HEK293 (cell line): ENCODE measurements around the gene SLC8A2.

Source experiments
- CTCF ChIA-PET: fragments of 350-600 bp; formaldehyde crosslinking; extraction: SDS; loops from one replicate; lab custom pipeline; 2021; ENCODE audit warnings: antibody characterized with exemption; lab: Yijun Ruan, JAX
- POLR2A ChIA-PET: fragments of 300-600 bp; formaldehyde crosslinking; extraction: SDS; loops from one replicate; lab custom pipeline; 2020; ENCODE audit warnings: antibody characterized with exemption, inconsistent platforms; lab: Yijun Ruan, JAX
- H3K27ac ChIP-seq: fragments of 200-500 bp; sonication (Bioruptor generic); 2 replicates; pipeline ENCODE4 v1.5.1; 2014; ENCODE audit warnings: low read depth, low read length, control low read depth, inconsistent platforms; ENCODE audit errors: extremely low read depth
- H3K36me3 ChIP-seq, 2 experiments: fragments of 200-500 bp in 1 of 2; sonication (Bioruptor generic) in 1 of 2; 1 replicate in 1 of 2; 2 replicates in 1 of 2; pipeline ENCODE4 v1.5.1; 2014 to 2017; ENCODE audit warnings: inconsistent platforms in 2 of 2, low read length in 2 of 2; ENCODE audit not compliant: control insufficient read depth in 2 of 2, insufficient read depth in 1 of 2
- H3K4me1 ChIP-seq: fragments of 200-500 bp; sonication (Bioruptor generic); 2 replicates; pipeline ENCODE4 v1.5.1; 2014; ENCODE audit warnings: mild to moderate bottlenecking, low read length, inconsistent platforms; ENCODE audit not compliant: control insufficient read depth, insufficient read depth
- H3K4me3 ChIP-seq: 2 replicates; pipeline ENCODE4 v1.5.1; 2011; ENCODE audit warnings: low read depth, mild to moderate bottlenecking, control low read depth, low read length, moderate library complexity
- H3K9me3 ChIP-seq: fragments of 200-500 bp; sonication (Bioruptor generic); 2 replicates; pipeline ENCODE4 v1.5.1; 2014; ENCODE audit warnings: low read depth, low read length, inconsistent platforms; ENCODE audit not compliant: control insufficient read depth, insufficient read depth
- BCL11B ChIP-seq: fragments of 450-650 bp; formaldehyde crosslinking; IDR thresholded peaks from 2 replicates; pipeline ENCODE4 v1.5.1; 2016; ENCODE audit warnings: low read depth, missing biosample characterization, missing genetic modification characterization
- HOXD13 ChIP-seq: sonication (generic); formaldehyde crosslinking; IDR thresholded peaks from 2 replicates; pipeline ENCODE4 v1.8.0; 2022; ENCODE audit warnings: missing genetic modification reagents, borderline replicate concordance
- KLF10 ChIP-seq: fragments of 450-650 bp; IDR thresholded peaks from 2 replicates; pipeline ENCODE4 v1.5.1; 2018; ENCODE audit warnings: missing biosample characterization, mild to moderate bottlenecking, missing genetic modification characterization
- KLF9 ChIP-seq: fragments of 450-650 bp; formaldehyde crosslinking; IDR thresholded peaks from 2 replicates; pipeline ENCODE4 v1.5.1; 2016; ENCODE audit warnings: missing biosample characterization, missing genetic modification characterization, low read depth
- PATZ1 ChIP-seq: fragments of 450-650 bp; formaldehyde crosslinking; IDR thresholded peaks from 2 replicates; pipeline ENCODE4 v1.5.1; 2016; ENCODE audit warnings: missing biosample characterization, missing genetic modification characterization
- PBX3 ChIP-seq: sonication (generic); formaldehyde crosslinking; IDR thresholded peaks from 2 replicates; pipeline ENCODE4 v1.8.1; 2022; ENCODE audit warnings: mild to moderate bottlenecking, moderate library complexity, missing genetic modification reagents
- REPIN1 ChIP-seq: fragments of 450-650 bp; formaldehyde crosslinking; IDR thresholded peaks from 2 replicates; pipeline ENCODE4 v1.5.1; 2017; ENCODE audit warnings: missing biosample characterization, missing genetic modification characterization, low read depth
- ZFP37 ChIP-seq: fragments of 450-650 bp; formaldehyde crosslinking; IDR thresholded peaks from 2 replicates; pipeline ENCODE4 v1.5.1; 2016; ENCODE audit warnings: missing biosample characterization, missing genetic modification characterization
- ZIC2 ChIP-seq: fragments of 450-650 bp; formaldehyde crosslinking; IDR thresholded peaks from 2 replicates; pipeline ENCODE4 v1.5.1; 2016; ENCODE audit warnings: missing biosample characterization, missing genetic modification characterization
- ZNF148 ChIP-seq: fragments of 450-650 bp; formaldehyde crosslinking; IDR thresholded peaks from 2 replicates; pipeline ENCODE4 v1.5.0; 2017; ENCODE audit warnings: missing biosample characterization, missing genetic modification characterization, borderline replicate concordance
- ZNF155 ChIP-seq: fragments of 450-650 bp; formaldehyde crosslinking; IDR thresholded peaks from 2 replicates; pipeline ENCODE4 v1.5.1; 2016; ENCODE audit warnings: missing biosample characterization, missing genetic modification characterization
- ZNF202 ChIP-seq: fragments of 450-650 bp; formaldehyde crosslinking; IDR thresholded peaks from 2 replicates; pipeline ENCODE4 v1.5.1; 2016; ENCODE audit warnings: missing biosample characterization, missing genetic modification characterization, borderline replicate concordance
- ZNF211 ChIP-seq: fragments of 450-650 bp; formaldehyde crosslinking; IDR thresholded peaks from 2 replicates; pipeline ENCODE4 v1.5.1; 2016; ENCODE audit warnings: low read depth, missing biosample characterization, missing genetic modification characterization
- ZNF223 ChIP-seq: fragments of 450-650 bp; formaldehyde crosslinking; IDR thresholded peaks from 2 replicates; pipeline ENCODE4 v1.5.1; 2016; ENCODE audit warnings: missing biosample characterization, missing genetic modification characterization
- ZNF324 ChIP-seq: fragments of 450-650 bp; formaldehyde crosslinking; IDR thresholded peaks from 2 replicates; pipeline ENCODE4 v1.5.1; 2016; ENCODE audit warnings: missing biosample characterization, missing genetic modification characterization
- ZNF404 ChIP-seq: fragments of 450-650 bp; formaldehyde crosslinking; IDR thresholded peaks from 2 replicates; pipeline ENCODE4 v1.5.1; 2017; ENCODE audit warnings: missing biosample characterization, missing genetic modification characterization
- ZNF416 ChIP-seq: fragments of 450-650 bp; formaldehyde crosslinking; IDR thresholded peaks from 2 replicates; pipeline ENCODE4 v1.5.1; 2016; ENCODE audit warnings: missing biosample characterization, missing genetic modification characterization
- ZNF488 ChIP-seq: fragments of 450-650 bp; formaldehyde crosslinking; IDR thresholded peaks from 2 replicates; pipeline ENCODE4 v1.5.1; 2016; ENCODE audit warnings: missing biosample characterization, missing genetic modification characterization
- ZNF548 ChIP-seq: fragments of 450-650 bp; formaldehyde crosslinking; IDR thresholded peaks from 2 replicates; pipeline ENCODE4 v1.5.1; 2016; ENCODE audit warnings: missing biosample characterization, missing genetic modification characterization
- ZNF561 ChIP-seq: fragments of 450-650 bp; IDR thresholded peaks from 2 replicates; pipeline ENCODE4 v1.5.1; 2018; ENCODE audit warnings: missing biosample characterization, missing genetic modification characterization, borderline replicate concordance
- ZNF600 ChIP-seq: fragments of 450-650 bp; formaldehyde crosslinking; IDR thresholded peaks from 2 replicates; pipeline ENCODE4 v1.5.1; 2016; ENCODE audit warnings: missing biosample characterization, missing genetic modification characterization
- ZNF776 ChIP-seq: fragments of 450-650 bp; formaldehyde crosslinking; IDR thresholded peaks from 2 replicates; pipeline ENCODE4 v1.5.0; 2017; ENCODE audit warnings: missing biosample characterization, missing genetic modification characterization, borderline replicate concordance
- ZSCAN30 ChIP-seq: fragments of 450-650 bp; IDR thresholded peaks from 2 replicates; pipeline ENCODE4 v1.5.1; 2018; ENCODE audit warnings: missing biosample characterization, mild to moderate bottlenecking, missing genetic modification characterization, moderate library complexity
- ZSCAN4 ChIP-seq: fragments of 450-650 bp; formaldehyde crosslinking; IDR thresholded peaks from 2 replicates; pipeline ENCODE4 v1.5.1; 2017; ENCODE audit warnings: missing biosample characterization, missing genetic modification characterization
- ZSCAN5A ChIP-seq: fragments of 450-650 bp; formaldehyde crosslinking; IDR thresholded peaks from 2 replicates; pipeline ENCODE4 v1.5.1; 2016; ENCODE audit warnings: missing biosample characterization, missing genetic modification characterization

The SLC8A2 gene

GRCh38 chr19:47465957-47466356 is 5.7 kb downstream of the SLC8A2 start:
- TF ChIP-seq ZIC2 (tag by site-specific recombination) (no peak), KLF9 (tag by site-specific recombination) (no peak), ZSCAN30 (no peak), ZNF404 (tag by site-specific recombination) (no peak), ZNF155 (tag by site-specific recombination) (no peak), ZNF148 (tag by site-specific recombination) (no peak), ZNF223 (tag by site-specific recombination) (no peak)
- ChIA-PET POLR2A (no interaction called here), CTCF (no interaction called here)
- Histone ChIP-seq H3K4me3 (no peak overlapping the region), H3K4me1 (no peaks in the 10 kb centered on the region), H3K36me3 (no peaks in the 10 kb centered on the region), H3K9me3 (no peaks in the 10 kb centered on the region), H3K27ac (no peak overlapping the region)

GRCh38 chr19:47464675-47465419 is 6.8 kb downstream of the SLC8A2 start:
- POLR2A ChIA-PET, result interaction anchor here (0.6 kb wide), 1 partner anchor 203 kb away, joined by 5 read pairs; no protein-coding TSS in a partner anchor

GRCh38 chr19:47461876-47462275 is 9.8 kb downstream of the SLC8A2 start:
- Histone ChIP-seq H3K9me3 (no peaks in the 10 kb centered on the region), H3K27ac (no peak overlapping the region), H3K36me3 (no peaks in the 10 kb centered on the region), H3K4me1 (no peaks in the 10 kb centered on the region), H3K4me3 (no peak overlapping the region)
- POLR2A ChIA-PET, result no interaction called here
- CTCF ChIA-PET, result interaction anchor here (1.2 kb wide), 1 partner anchor 113 kb away, joined by 3 read pairs; the partner anchor contains the start of gene DHX34
- TF ChIP-seq PBX3 (CRISPR knock-in tag), result no peak
- no peak for TF ChIP-seq PATZ1 (tag by site-specific recombination)
- TF ChIP-seq ZNF416, result no peak
- no peak for TF ChIP-seq KLF10 (tag by site-specific recombination)
- no peak for TF ChIP-seq ZSCAN5A (tag by site-specific recombination)

More at GRCh38 chr19:47464675-47465419, 6.8 kb downstream of the SLC8A2 start:
- no peak for TF ChIP-seq ZNF202
- TF ChIP-seq ZNF600 (tag by site-specific recombination), result no peak
- no peak for TF ChIP-seq ZNF548 (tag by site-specific recombination)
- TF ChIP-seq ZSCAN4 (tag by site-specific recombination), result no peak
- no peak for TF ChIP-seq ZFP37 (tag by site-specific recombination)
- no peak for TF ChIP-seq ZNF561
- TF ChIP-seq ZNF488 (tag by site-specific recombination), result no peak
- TF ChIP-seq HOXD13, result no peak
- no peak for TF ChIP-seq REPIN1 (tag by site-specific recombination)
- TF ChIP-seq ZNF211 (tag by site-specific recombination), result no peak
- TF ChIP-seq ZNF324 (tag by site-specific recombination), result no peak
- TF ChIP-seq BCL11B (tag by site-specific recombination), result no peak
- no peak for TF ChIP-seq ZNF776 (tag by site-specific recombination)
- CTCF ChIA-PET, result interaction anchor here (0.6 to 1.0 kb wide), 2 partner anchors 19 to 29 kb away, joined by 3 to 5 read pairs; partner anchors contain the start of gene KPTN
- Histone ChIP-seq H3K36me3 (no peaks in the 10 kb centered on the region), H3K9me3 (no peaks in the 10 kb centered on the region), H3K4me1 (no peaks in the 10 kb centered on the region), H3K4me3 (no peak overlapping the region), H3K27ac (no peak overlapping the region)
